Stimulated activated CD8-positive, alpha-beta memory T cell treated with anti-CD3 and anti-CD28 coated beads, Interleukin-12 subunit alpha, Interleukin-12 subunit beta, amount 100 ng/mL, for 4 hours (primary cell): ENCODE results near the gene TSTD1.
A peak's percentile ranks its signal among the peaks of the same experiment; 100 is the strongest.
"Not testable (repeated sequence)": the region's sequence is repeated elsewhere in the genome, so short reads cannot be mapped to it uniquely, and the experiment has no call there.

Experiments
- DNase-seq: peaks from one replicate; pipeline ENCODE4 v3.0.0-alpha.2; 2020; ENCODE audit warnings: low read depth

Gene TSTD1

DNA sequence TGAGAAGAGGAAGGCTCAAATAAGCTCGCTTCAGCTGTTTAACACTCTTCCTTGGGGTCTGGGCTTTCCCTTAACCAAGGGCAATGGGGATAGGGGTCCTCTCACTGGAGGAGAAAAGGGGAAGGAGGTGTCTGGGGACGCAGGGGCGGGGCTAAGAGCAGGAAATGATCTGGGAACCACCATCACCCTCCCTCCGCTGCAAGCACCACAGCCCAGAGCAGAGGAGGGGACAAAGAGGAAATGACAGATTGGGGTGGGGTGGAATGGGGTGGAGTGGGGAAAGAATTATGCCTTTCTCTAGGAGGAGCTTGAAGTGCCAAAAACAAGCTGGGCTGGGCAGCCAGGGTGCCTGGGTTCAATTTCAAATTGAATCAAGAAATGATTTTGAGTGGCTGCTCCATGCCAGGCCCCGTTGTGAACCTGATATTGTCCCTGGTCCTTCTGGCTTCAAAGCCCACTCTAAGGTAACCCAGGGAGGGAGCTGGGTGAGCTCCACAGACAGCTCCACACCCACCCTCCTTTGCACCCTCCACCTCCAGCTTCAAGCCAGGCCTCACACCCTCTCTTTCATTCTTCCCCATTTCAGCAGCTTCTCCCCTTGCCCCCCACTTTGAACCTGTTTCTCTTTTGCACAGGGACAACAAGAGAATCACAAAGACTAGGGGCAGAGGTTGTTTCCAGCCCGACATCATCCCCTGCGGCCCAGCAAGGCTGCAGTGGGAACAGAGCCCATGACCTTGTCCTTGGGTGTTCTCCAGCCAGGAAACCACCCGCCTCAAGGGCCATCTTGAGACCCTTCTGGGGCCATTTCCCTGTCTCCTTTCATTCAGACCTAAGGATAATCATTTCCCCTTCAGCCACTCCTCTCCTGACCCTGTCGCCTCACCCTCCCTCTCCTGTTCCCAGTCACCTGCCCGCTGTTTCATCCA lies 29.8 kb upstream of the TSTD1 start:
- peak; percentile 69 for DNase-seq

DNA sequence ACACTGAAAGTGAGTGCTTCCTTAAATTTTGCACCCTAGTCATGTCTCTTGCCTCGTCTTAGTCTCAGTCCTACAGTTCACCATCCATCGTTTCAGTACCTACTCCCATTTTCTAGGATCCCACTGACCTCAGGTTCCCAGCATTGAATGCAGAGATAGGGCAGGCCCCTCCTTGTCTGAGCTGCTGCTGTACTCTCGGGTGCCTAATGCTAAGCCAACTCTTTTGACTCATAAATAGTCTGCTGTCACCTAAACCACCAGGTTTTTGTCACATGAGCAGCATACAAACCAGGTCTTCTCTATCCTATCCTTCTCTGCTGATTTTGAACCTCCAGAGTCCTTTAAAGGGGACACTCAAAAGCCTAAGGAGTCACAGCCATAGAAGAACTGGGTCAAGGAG lies 27.9 kb upstream of the TSTD1 start:
- no peak for DNase-seq

DNA sequence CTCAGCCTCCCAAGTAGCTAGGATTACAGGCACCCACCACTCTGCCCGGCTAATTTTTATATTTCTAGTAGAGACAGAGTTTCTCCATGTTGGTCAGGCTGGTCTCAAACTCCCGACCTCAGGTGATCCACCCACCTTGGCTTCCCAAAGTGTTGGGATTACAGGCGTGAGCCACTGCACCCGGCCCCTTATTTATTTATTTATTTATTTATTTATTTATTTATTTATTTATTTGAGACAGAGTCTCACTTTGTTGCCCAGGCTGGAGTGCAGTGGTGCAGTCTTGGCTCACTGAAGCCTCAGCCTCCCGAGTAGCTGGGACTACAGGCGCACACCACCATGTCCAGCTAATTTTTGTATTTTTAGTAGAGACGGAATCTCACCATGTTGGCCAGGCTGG lies 26.9 kb upstream of the TSTD1 start:
- not testable (repeated sequence) for DNase-seq

DNA sequence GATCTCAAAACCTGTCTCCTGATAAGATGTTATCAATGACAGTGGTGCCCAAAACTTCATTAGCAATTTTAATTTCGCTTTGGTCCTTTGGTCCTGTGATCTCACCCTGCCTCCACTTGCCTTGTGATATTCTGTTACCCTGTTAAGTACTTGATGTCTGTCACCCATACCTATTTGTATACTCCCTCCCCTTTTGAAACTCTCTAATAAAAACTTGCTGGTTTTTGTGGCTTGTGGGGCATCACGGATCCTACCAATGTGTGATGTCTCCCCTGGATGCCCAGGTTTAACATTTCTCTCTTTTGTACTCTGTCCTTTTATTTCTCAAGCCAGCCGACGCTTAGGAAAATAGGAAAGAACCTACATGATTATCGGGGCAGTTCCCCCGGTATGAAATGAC lies 25.2 kb upstream of the TSTD1 start:
- not testable (repeated sequence) for DNase-seq

DNA sequence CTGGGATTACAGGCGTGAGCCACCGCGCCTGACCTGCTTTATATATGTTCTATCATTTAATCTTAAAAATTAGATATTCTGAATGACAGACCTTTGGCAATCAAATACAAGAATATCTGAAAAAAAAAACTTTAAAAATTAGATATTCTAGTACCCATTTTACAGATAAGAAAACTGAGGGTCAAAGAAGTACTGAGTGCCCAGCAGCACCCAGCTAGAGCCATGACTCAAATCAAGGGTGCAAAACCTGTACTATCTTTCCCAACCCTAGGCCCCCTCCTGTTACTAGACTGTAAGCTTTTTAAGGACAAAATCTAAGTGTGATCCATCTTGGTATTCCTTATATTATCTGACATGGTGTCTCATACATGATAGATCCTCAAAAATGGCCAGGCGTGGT lies 22.7 kb upstream of the TSTD1 start:
- DNase-seq: no peak

- no peak for DNase-seq
Measured at GRCh38 chr1:161059293-161059692, 20.5 kb upstream of the TSTD1 start.

GRCh38 chr1:161054805-161055204 lies 16.0 kb upstream of the TSTD1 start:
- no peak for DNase-seq

DNA sequence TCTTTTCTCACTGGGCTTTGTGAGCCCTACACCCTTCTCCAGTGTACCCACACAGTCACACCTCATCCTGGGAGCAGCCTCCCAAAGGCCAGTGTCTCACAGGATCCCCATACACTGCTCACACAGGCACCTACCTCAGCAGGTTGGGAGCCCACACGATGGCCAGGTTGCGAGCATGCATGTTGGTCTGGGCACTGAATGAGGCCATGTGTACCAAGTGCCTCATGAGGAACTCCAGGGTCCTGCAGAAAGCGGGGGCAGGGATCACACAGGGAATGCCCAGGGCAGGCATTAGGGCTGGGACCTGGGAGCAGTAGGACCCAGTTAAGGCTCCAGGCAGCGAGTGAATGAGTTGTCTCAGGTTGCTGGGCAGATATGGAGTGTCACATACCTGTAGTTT lies 15.5 kb upstream of the TSTD1 start:
- DNase-seq: no peak

DNA sequence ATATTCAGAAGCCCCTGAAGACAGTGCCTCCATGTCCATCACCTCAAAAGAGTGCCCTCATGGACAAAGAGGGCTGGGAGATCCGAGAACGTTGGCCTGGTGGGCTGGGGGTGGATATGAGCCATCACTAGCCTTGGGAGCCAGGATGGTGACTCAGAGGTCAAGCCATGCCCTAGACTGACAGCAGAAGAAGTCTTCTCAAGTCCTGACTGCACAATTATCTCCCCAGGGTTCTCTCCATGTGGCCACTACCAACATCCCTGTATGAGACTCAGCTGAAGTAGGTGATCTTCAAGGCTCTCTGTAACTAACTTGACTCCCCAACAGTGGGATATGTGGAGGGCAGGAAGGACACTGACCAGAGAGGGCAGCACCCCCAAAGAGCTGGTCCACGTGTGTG lies 14.1 kb upstream of the TSTD1 start:
- DNase-seq: no peak

DNA sequence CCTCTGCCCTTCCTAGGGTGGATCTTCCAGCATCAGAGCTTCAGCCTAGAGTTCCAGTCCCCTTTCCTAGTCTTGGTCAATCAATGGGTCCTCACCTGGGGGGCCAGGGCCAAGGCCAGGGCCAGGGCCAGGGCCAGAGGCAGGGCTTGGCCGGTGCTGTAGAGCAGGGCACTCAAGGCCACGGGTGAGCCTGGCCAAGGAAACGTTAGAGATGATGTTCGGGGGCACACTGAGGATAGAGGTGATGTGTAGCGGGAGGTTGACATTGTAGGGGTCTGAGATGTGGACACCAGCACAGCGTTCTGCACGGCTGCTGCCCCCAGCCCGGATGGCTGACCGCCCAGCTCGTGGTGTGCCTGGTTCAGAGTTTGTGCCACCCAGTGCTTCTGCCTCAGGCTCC lies 12.5 kb upstream of the TSTD1 start:
- no peak for DNase-seq

DNA sequence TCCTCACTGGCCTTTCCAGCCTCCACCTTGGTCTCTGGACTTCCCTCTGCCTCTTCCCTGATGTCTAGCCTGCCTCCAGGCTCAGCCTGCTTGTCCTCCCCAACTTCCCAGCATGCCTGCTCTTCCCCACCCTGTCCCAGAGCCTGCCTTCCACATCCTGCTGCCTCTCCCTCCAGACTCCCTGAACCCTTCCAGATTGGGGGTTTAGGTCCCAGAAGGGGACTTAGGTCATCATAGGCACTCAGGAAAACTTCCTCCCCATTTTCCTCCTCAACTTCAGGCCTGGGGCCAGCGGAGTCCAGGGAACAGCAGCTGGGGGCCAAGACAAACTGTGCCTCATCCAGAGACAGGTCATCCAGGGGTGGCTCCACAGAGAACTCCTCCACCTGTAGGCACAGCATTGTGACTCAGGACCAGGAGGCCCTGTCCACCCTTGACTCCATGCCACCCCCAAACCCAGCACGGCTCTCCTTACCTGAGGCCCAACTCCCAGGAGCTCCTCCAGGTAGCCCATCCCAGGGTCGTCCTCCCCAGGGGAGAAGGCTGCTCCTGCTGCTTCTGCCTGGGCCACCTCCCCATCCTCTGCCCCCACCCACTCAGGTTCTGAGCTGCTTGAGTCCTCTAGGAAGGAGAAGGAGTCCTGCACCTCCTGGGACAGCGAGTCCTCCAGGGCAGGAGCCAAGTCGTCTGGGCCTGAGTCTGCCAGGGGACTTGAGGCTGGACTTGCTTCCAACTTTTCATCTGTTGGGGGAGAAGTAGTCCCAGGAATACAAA lies 10.4 kb upstream of the TSTD1 start:
- DNase-seq: no peak

- no peak for DNase-seq
Measured at GRCh38 chr1:161047436-161048420, 9.0 kb upstream of the TSTD1 start.

GRCh38 chr1:161046605-161047228 lies 8.0 kb upstream of the TSTD1 start:
- DNase-seq: no peak

DNA sequence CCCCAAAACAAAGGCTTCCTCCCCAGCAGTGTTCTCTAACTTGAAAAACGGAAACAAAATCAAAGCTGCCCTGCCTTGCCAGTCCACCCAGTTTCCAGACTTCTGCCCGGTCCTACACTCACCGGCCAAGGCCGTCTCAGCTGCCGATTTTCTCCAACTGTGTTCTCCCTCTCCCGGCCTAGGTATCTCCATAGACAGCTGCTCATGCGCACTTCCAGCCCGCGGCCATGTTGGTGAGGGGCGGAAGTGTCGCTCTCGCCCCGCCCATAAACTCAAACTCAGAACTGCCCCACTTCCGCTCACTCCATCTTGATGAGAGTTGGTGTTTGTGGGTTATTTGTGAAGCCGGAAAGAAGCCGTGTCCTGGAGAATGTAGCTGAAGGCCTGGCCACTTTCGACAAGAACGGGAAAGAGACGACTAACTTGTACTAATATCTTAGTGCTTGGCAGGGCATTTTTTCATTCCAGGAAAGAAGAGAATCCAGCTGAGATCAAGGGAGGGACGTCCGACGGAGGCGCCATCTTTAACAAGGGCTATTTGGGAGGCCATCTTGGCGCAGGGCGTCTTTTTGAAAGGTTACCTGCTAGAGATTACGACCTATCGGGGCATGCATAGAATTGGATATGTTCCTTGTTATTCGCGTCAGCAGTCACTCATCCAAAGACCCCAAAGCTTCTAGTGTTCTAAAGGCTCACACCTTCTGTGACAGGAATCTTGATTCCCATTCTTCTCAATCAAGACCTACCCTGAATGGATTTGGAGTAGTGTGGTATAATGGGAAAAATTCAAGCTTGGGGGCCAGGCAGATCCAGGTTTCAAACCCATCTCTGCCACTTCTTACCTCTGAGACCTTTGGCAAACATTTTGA lies 7.2 kb upstream of the TSTD1 start, which contains the start of gene USF1:
TSS of gene USF1 (minus strand) at position 242 of the 869 bp plus-strand sequence. CDS start 2,702 bp downstream, outside the sequence.
- peak; percentile 84 for DNase-seq

- peak; percentile 29 for DNase-seq
Measured at GRCh38 chr1:161044908-161045735, 6.4 kb upstream of the TSTD1 start.

DNA sequence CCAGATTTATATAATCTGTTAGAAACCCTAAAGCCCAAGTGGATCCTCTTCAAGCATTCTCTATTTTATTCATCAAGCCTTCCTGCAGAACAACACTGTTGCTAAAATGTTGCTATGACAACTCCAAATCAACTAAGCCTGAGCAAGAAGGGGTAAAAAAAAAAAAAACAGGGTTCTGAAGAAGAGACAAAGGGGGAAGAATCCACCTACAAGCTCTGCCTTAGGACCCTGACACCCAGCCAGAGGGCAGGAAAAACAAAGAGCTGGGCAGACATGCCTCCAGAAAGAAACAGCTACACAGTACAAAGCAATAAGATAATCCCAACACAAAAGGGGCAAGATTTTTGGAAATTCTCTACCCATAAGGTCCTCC lies 5.8 kb upstream of the TSTD1 start:
- DNase-seq: no peak

GRCh38 chr1:161039546-161039945 lies 782 bp upstream of the TSTD1 start:
- DNase-seq: no peak

DNA sequence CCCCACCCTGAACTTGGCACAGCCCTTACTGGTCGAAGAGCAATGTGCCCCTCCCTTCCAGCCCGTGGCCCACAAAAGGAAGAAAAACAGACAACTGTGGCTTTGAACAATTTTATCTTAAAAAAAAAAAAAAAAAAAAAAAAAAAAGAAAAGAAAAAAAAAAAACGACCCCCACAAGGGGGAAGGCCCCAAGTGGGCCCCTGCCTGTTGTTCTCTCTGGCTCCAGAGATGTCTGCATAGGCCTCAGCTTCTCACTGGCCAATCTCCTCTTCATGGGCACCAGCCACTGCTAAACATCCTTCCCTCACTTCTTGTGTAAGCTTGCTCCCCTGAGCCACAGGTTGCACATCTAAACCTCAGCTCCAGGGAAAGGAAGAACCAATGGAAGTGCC lies 386 bp upstream of the TSTD1 start:
- DNase-seq: no peak

GRCh38 chr1:161037661-161038522 lies 872 bp downstream of the TSTD1 start:
- DNase-seq: no peak
